ENCODE measurements around the gene ALOX5AP. TPM values are rescaled to one million over a fixed set of nuclear protein-coding genes. Genes with fewer than 3 reads are reported as not detected.
A peak's percentile ranks its signal among the peaks of the same experiment; 100 is the strongest.

Gene ALOX5AP
- total and polyA plus RNA-seq, 9 of the 15 experiments (the other 6 are each of a cell fraction or from before 2014, with no cell fraction given) = 0.31 TPM; not detected in 8

GRCh38 chr13:30696278-30697176 lies 38.8 kb upstream of the ALOX5AP start:
- CTCF ChIA-PET (ENCODE audit: low intra/inter-chr PET ratio) = no interaction called here
- POLR2A ChIA-PET = interaction anchor here (0.7 kb wide), 2 partner anchors 9 to 16 kb away, joined by 3 to 4 read pairs; no protein-coding TSS in a partner anchor
- in situ Hi-C loops (cut with MboI) (no loop called here), intact Hi-C loops (cut with micrococcal nuclease) (no loop called here)
- Histone ChIP-seq H2AFZ (ENCODE audit: low read depth, low read length) (no peak overlapping the region), H3K27me3 (ENCODE audit: control insufficient read depth in 2 of 2, insufficient read depth in 2 of 2, low read length in 2 of 2) (peaks cover 13 to 34% of the 10 kb centered on the region in 2 experiments), H3K9me1 (ENCODE audit: control insufficient read depth, insufficient read depth, low read length) (no peaks in the 10 kb centered on the region), H3K4me3 (no peak overlapping the region), H3K27ac (ENCODE audit: extremely low read depth, low read depth, low read length) (no peak overlapping the region), H3K79me2 (ENCODE audit: control insufficient read depth, insufficient read depth, low read length) (no peaks in the 10 kb centered on the region), H3K4me2 (ENCODE audit: insufficient read depth, low read length) (no peak overlapping the region), H3K4me1 (replicated peaks in 1 of 2; ENCODE audit: control insufficient read depth in 2 of 2, insufficient read depth in 2 of 2, low read length in 2 of 2) (no peaks in the 10 kb centered on the region), H3K36me3 (ENCODE audit: control insufficient read depth, insufficient read depth, low read length) (no peaks in the 10 kb centered on the region), H4K20me1 (replicated peaks; ENCODE audit: control insufficient read depth, insufficient read depth, low read length) (no peaks in the 10 kb centered on the region), H3K9ac (ENCODE audit: insufficient read depth in 1 of 2, low read depth in 2 of 2, low read length in 2 of 2) (no peak overlapping the region), H3K9me3 (replicated peaks; ENCODE audit: control insufficient read depth, insufficient read depth, low read depth, low read length) (no peaks in the 10 kb centered on the region)
- BruUV-seq (replicated peaks) = no TSS peak
- FAIRE-seq = no peak
- DNase-seq (ENCODE audit: extremely low read depth in 1 of 4, low spot score in 3 of 4) = no peak
- 0 out of 3 replicates have a peak, but pooled peaks have one; percentile 34 for ATAC-seq
- 0% methylated on average over 9 of the region's 11 CpGs for WGBS (ENCODE audit: insufficient coverage, low coverage, missing lambda C conversion rate)
- TF ChIP-seq POLR2A (conservative IDR thresholded peaks at IDR 0.05) = no peak
- TF ChIP-seq POLR2AphosphoS5 (IDR thresholded peaks at IDR 0.05; ENCODE audit: control insufficient read depth, insufficient read depth, low read depth, low read length) = no peak
- TF ChIP-seq, protein P1, sequence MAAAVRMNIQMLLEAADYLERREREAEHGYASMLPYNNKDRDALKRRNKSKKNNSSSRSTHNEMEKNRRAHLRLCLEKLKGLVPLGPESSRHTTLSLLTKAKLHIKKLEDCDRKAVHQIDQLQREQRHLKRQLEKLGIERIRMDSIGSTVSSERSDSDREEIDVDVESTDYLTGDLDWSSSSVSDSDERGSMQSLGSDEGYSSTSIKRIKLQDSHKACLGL (CRISPR knock-in tag; IDR thresholded peaks at IDR 0.05; ENCODE audit: borderline replicate concordance, poor library complexity, severe bottlenecking) = no peak
- TF ChIP-seq, protein P2, sequence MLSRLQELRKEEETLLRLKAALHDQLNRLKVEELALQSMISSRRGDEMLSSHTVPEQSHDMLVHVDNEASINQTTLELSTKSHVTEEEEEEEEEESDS (CRISPR knock-in tag; IDR thresholded peaks at IDR 0.05) = no peak
- no peak for TF ChIP-seq KDM4B (IDR thresholded peaks at IDR 0.05; ENCODE audit: borderline replicate concordance in 2 of 2, low read depth in 1 of 2)
- TF ChIP-seq TEAD4 (IDR thresholded peaks at IDR 0.05; ENCODE audit: low read length) = no peak
- no peak for TF ChIP-seq TEAD4 (CRISPR knock-in tag; IDR thresholded peaks at IDR 0.05; ENCODE audit: borderline replicate concordance)
- TF ChIP-seq ZBTB7A (IDR thresholded peaks at IDR 0.05; ENCODE audit: borderline replicate concordance, control insufficient read depth, low read depth, low read length) = no peak
- TF ChIP-seq C11orf30 (IDR thresholded peaks at IDR 0.05; ENCODE audit: low read depth) = peak; percentile 43; the same call in 1 of the 2 replicates
- TF ChIP-seq MAFG (tag; conservative IDR thresholded peaks at IDR 0.05) = peak; percentile 43; the same call in 1 of the 2 replicates
- no peak for TF ChIP-seq CSDE1 (IDR thresholded peaks at IDR 0.05)
- TF ChIP-seq BRD4 (IDR thresholded peaks at IDR 0.05) = no peak
- TF ChIP-seq MYC (IDR thresholded peaks at IDR 0.05; ENCODE audit: low read depth, low read length) = no peak
- no peak for TF ChIP-seq MYC (CRISPR knock-in tag; IDR thresholded peaks at IDR 0.05; ENCODE audit: borderline replicate concordance, low read depth)
- TF ChIP-seq RBM25 (IDR thresholded peaks at IDR 0.05; ENCODE audit: low read depth, low read length, severe bottlenecking) = no peak
- no peak for TF ChIP-seq DLX4 (CRISPR knock-in tag; IDR thresholded peaks at IDR 0.05)
- TF ChIP-seq ESRRB (CRISPR knock-in tag; IDR thresholded peaks at IDR 0.05; ENCODE audit: borderline replicate concordance) = no peak

Measured in K562 (cell line).